ENCODE results near the gene RAMP3.

GRCh38 chr7:45198986-45199385 is 41.4 kb downstream of the RAMP3 start:
- TF ChIP-seq EZH2 (IDR thresholded peaks at IDR 0.05) (no peak), POLR2AphosphoS5 (IDR thresholded peaks at IDR 0.05; ENCODE audit: borderline replicate concordance, low read depth, low read length) (no peak), FOXP2 (optimal IDR thresholded peaks at IDR 0.05; ENCODE audit: control extremely low read depth, extremely low read length, insufficient read depth) (no peak)

Measured in SK-N-MC (cell line).